NCI-H146 treated with DMSO at 0.1 percent for 48 hours (cell line): ENCODE data around the gene PDE8B.

Source experiments
- DNase-seq: peaks from one replicate; lab custom pipeline; 2025; ENCODE audit not compliant: unreplicated experiment; lab: John Stamatoyannopoulos, UW

PDE8B gene

GRCh38 chr5:77210091-77210963, at the start of gene PDE8B:
Gene PDE8B, plus strand, starts transcription at chr5:77210680. Its CDS starts 246 bp downstream, at chr5:77210926.
- DNase-seq: no peak

GRCh38 chr5:77163453-77163852, 47.0 kb upstream of the PDE8B start:
- no peak for DNase-seq

GRCh38 chr5:77167063-77167462, 43.4 kb upstream of the PDE8B start:
- no peak for DNase-seq

- no peak for DNase-seq
Observed at GRCh38 chr5:77167695-77168121, 42.8 kb upstream of the PDE8B start.

GRCh38 chr5:77168161-77168878, 42.2 kb upstream of the PDE8B start:
- no peak for DNase-seq

GRCh38 chr5:77168879-77169244, 41.6 kb upstream of the PDE8B start:
- DNase-seq: no peak

- DNase-seq: no peak
Observed at GRCh38 chr5:77170196-77170890, 40.1 kb upstream of the PDE8B start.

GRCh38 chr5:77171141-77171910, 39.2 kb upstream of the PDE8B start:
- DNase-seq: peak; percentile 54

- no peak for DNase-seq
Observed at GRCh38 chr5:77172713-77173328, 37.7 kb upstream of the PDE8B start.

- DNase-seq: no peak
Observed at GRCh38 chr5:77174526-77174925, 36.0 kb upstream of the PDE8B start.

- no peak for DNase-seq
Observed at GRCh38 chr5:77175231-77175630, 35.2 kb upstream of the PDE8B start.

- DNase-seq: no peak
Observed at GRCh38 chr5:77176429-77176828, 34.1 kb upstream of the PDE8B start.

- DNase-seq: no peak
Observed at GRCh38 chr5:77177576-77177975, 32.9 kb upstream of the PDE8B start.

- peak; percentile 20 for DNase-seq
Observed at GRCh38 chr5:77180167-77181081, 30.1 kb upstream of the PDE8B start.

- DNase-seq: no peak
Observed at GRCh38 chr5:77181173-77181572, 29.3 kb upstream of the PDE8B start.

- DNase-seq: no peak
Observed at GRCh38 chr5:77181596-77182304, 28.7 kb upstream of the PDE8B start.

- DNase-seq: no peak
Observed at GRCh38 chr5:77182367-77182766, 28.1 kb upstream of the PDE8B start.

GRCh38 chr5:77186652-77187370, 23.7 kb upstream of the PDE8B start:
- no peak for DNase-seq
